Retinal pigment epithelial cell (primary cell): ENCODE results near the gene GMDS.

Experiments
- DNase-seq: peaks from one replicate; pipeline ENCODE4 v3.0.0-alpha.2; 2010; ENCODE audit warnings: low read depth
- H3K4me3 ChIP-seq: 2 replicates; pipeline ENCODE4 v1.5.1; 2011; ENCODE audit warnings: mild to moderate bottlenecking, low read length, control low read depth, moderate library complexity
- TF ChIP-seq, protein P1 (sequence below): conservative IDR thresholded peaks from 2 replicates; pipeline ENCODE4 v1.5.1; 2011; ENCODE audit warnings: low read depth, low read length, control low read depth, inconsistent platforms

The GMDS gene

DNA sequence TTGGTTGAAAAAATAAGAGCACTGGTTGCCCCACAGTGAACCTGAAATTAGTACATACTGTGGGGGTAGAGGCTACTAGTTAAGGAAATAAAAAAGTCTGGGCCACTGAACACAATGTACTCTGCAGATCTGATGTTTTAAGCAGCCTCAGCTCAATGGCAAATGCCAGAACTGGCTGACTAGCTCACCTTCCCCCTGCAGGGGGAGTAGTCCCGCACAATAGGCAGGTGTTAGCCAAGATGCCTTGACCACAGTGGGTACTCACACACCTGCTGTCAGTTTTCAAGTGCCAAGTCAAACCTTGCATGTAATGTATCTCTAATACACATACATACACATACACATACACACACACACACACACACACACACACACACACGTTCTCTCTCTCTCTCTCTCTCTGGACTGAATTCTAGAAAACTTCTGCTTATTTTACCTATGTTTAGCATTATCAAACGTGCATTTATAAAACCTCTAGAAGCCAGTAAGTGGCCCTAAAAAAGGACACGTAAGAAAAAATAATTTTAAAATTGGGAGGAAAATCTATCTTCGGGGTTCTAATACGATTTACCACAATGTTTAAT lies 36.1 kb downstream of the GMDS start:
- no peak for DNase-seq
- TF ChIP-seq, protein P1, sequence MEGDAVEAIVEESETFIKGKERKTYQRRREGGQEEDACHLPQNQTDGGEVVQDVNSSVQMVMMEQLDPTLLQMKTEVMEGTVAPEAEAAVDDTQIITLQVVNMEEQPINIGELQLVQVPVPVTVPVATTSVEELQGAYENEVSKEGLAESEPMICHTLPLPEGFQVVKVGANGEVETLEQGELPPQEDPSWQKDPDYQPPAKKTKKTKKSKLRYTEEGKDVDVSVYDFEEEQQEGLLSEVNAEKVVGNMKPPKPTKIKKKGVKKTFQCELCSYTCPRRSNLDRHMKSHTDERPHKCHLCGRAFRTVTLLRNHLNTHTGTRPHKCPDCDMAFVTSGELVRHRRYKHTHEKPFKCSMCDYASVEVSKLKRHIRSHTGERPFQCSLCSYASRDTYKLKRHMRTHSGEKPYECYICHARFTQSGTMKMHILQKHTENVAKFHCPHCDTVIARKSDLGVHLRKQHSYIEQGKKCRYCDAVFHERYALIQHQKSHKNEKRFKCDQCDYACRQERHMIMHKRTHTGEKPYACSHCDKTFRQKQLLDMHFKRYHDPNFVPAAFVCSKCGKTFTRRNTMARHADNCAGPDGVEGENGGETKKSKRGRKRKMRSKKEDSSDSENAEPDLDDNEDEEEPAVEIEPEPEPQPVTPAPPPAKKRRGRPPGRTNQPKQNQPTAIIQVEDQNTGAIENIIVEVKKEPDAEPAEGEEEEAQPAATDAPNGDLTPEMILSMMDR, result peak; percentile 85

DNA sequence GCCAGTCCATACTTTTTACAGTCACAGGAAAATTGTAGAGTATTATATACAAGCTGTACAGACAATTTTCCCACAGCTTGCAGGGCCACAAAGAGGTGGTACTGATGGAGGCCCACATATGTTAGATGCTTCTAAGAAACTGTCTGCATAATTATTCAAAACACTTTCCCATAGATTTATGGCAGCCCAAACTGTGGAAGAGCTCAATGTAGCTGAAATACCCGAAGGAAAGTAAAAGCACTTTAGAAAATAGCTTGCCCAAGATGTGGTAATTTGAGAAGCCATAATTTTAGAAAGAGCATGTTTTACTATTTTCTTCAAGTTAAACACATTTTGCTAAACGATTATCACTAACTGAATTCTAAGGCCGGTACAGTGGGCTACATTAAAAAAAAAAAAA lies 36.9 kb downstream of the GMDS start:
- no peak overlapping the region for H3K4me3 ChIP-seq
- TF ChIP-seq, protein P1, result no peak
- no peak for DNase-seq

More for the DNA sequence above, 36.1 kb downstream of the GMDS start:
- no peak overlapping the region for H3K4me3 ChIP-seq

DNA sequence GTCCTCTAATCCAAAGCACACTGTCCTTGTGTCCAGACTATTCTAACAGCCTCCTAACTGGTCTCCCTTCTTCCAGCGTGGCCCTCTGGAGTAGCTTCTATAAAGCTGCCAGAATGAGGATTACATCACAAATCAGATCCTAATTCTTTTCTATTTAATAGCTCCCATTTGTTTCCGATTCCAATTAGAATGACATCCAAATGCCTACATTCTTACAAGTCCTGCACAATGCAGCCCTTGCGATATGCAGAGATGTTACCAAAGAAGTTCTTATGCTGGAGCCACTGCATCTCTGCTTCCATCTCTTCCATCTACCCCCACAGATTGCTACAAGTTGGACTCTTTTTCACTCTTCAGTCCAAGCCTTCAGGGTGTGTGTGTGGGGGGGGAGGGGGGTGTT lies 40.0 kb downstream of the GMDS start:
- H3K4me3 ChIP-seq, result no peak overlapping the region
- TF ChIP-seq, protein P1, result no peak
- DNase-seq, result no peak

DNA sequence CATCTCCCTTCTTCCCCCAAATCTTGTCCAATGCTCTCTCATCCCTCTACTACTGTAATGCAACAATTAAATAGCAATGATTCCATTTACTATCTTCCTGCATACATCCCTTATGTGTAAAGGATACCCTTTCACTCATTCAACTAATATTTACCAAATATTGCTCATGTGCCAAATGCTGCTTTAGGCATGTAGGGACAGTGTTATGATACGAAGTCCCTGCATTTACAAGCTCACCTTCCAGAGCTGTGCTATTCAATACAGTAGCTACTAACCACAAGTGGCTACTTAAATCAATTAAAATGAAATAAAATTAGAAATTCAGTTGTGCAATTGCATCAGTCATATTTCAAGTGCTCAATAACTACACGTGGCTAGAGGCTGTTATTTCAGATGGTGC lies 41.1 kb downstream of the GMDS start:
- H3K4me3 ChIP-seq, result no peak overlapping the region
- TF ChIP-seq, protein P1, result no peak
- no peak for DNase-seq

DNA sequence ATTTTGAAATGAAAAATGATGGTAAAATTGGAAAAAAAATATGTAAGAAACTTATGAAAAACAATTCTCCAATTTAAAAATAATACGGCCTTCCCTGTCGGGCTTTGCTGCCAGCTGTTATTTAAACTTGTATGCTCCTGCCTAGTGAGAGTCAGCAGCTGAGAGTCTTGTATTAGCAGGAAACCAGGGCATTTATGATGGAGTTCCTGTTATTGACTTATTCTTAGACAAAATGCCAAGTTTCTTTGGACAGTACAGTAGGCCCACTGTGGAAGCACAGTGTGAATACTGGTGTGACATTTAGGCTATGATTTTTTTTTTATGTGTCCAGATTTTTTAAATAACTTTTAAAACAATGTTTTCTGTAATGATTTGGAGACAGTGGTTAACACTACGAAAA lies 42.1 kb downstream of the GMDS start:
- H3K4me3 ChIP-seq, result no peak overlapping the region
- DNase-seq, result no peak
- TF ChIP-seq, protein P1, result no peak

DNA sequence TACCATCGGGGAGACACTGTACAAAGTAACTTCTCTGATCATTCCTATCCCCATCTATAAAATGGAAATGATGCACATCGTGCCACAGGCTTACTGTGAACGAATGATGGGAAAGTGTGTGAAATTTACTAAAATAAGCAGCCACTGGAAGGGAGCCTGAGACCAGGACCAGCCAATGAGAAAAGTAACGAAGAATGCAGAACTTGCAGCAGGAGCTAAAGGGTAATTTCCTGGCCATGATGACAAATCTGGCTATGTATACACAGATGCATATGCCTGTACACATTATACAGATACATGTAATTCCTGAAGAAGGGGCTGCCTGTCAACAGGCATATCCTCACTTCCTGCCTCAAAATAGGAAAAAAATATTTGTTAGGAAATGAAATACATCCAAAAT lies 47.4 kb downstream of the GMDS start:
- TF ChIP-seq, protein P1, result no peak
- DNase-seq, result no peak
- no peak overlapping the region for H3K4me3 ChIP-seq

DNA sequence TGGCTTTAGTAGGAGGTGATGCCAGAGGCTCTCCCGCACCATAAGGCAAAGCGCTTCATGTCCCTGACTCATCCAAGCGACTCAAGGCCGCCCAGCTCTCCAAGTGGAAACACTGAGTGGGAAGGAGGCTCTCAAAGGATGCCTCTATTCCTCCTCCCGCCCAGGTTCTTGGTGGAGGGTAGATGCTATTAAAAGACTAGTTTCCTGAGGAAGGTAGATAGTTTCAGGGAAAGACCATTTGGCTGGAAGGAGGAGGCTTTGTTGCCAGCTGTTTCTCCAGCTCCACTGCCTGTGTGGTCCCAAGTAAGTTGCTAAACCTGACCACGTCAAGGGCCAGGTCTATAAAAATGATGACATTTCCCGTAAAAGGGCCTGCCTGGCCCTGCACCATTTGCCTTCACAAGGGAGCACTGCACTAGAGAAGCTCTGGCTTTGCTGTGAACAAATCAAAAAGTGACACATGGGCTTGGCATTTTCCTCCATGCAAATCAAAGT lies 48.2 kb downstream of the GMDS start:
- no peak overlapping the region for H3K4me3 ChIP-seq
- TF ChIP-seq, protein P1, result no peak
- DNase-seq, result no peak
